Liver (tissue), 9 donors: ENCODE measurements around the gene AP1S1. TPM values are rescaled to one million over a fixed set of nuclear protein-coding genes. Genes with fewer than 3 reads are reported as not detected.
A peak's percentile ranks its signal among the peaks of the same experiment; 100 is the strongest.
"Not testable (repeated sequence)": the region's sequence is repeated elsewhere in the genome, so short reads cannot be mapped to it uniquely, and the experiment has no call there.

Source experiments
- DNase-seq: peaks from one replicate; pipeline ENCODE4 v3.0.0-alpha.2; 2017; ENCODE audit warnings: low spot score
- H3K27ac ChIP-seq, 2 donors: one replicate each; pipeline ENCODE4 v1.7.0; 2013; ENCODE audit warnings: inconsistent platforms in 2 of 2, low read length in 2 of 2, control low read depth in 1 of 2, low read depth in 1 of 2, mild to moderate bottlenecking in 1 of 2
- H3K27me3 ChIP-seq, 4 donors: one replicate each; pipeline versions ENCODE4 v1.6.1 to v1.7.0; 2013; ENCODE audit warnings: low read length in 3 of 4, inconsistent platforms in 1 of 4, mild to moderate bottlenecking in 1 of 4, moderate library complexity in 1 of 4; ENCODE audit not compliant: control insufficient read depth in 4 of 4, insufficient read depth in 4 of 4
- H3K36me3 ChIP-seq, 4 donors: one replicate each; pipeline versions ENCODE4 v1.6.1 to v1.7.0; 2013; ENCODE audit warnings: low read length in 3 of 4, mild to moderate bottlenecking in 3 of 4, low read depth in 1 of 4, moderate library complexity in 1 of 4; ENCODE audit not compliant: control insufficient read depth in 4 of 4, insufficient read depth in 3 of 4
- H3K4me1 ChIP-seq, 4 donors: one replicate each; pipeline versions ENCODE4 v1.6.1 to v1.7.0; 2013; ENCODE audit warnings: low read length in 3 of 4, mild to moderate bottlenecking in 3 of 4, moderate library complexity in 1 of 4; ENCODE audit not compliant: control insufficient read depth in 4 of 4, insufficient read depth in 4 of 4
- H3K4me3 ChIP-seq, 3 donors: one replicate each; pipeline versions ENCODE4 v1.6.1 to v1.7.0; 2013; ENCODE audit warnings: low read length in 3 of 3, control low read depth in 1 of 3, low read depth in 1 of 3, mild to moderate bottlenecking in 1 of 3
- H3K9ac ChIP-seq, 2 donors: one replicate each; pipeline ENCODE4 v1.7.0; 2013; ENCODE audit warnings: low read length in 2 of 2, mild to moderate bottlenecking in 2 of 2, moderate library complexity in 2 of 2, control low read depth in 1 of 2, low read depth in 1 of 2
- H3K9me3 ChIP-seq, 4 donors: one replicate each; pipeline versions ENCODE4 v1.6.1 to v1.7.0; 2013; ENCODE audit warnings: low read length in 3 of 4; ENCODE audit not compliant: control insufficient read depth in 4 of 4
- ATF3 ChIP-seq: IDR thresholded peaks from 2 replicates; pipeline ENCODE4 v1.6.1; 2016; ENCODE audit warnings: antibody characterized with exemption
- EGR1 ChIP-seq, 2 donors: IDR thresholded peaks; 2 replicates each; pipeline ENCODE4 v1.6.1; 2016 to 2018; ENCODE audit warnings: antibody characterized with exemption in 2 of 2, low read depth in 2 of 2
- FOXA1 ChIP-seq: IDR thresholded peaks from 2 replicates; pipeline ENCODE4 v1.6.1; 2016; ENCODE audit warnings: antibody characterized with exemption
- FOXA2 ChIP-seq: IDR thresholded peaks from 2 replicates; pipeline ENCODE4 v1.6.1; 2016; ENCODE audit warnings: antibody characterized with exemption
- GABPA ChIP-seq, 2 donors: IDR thresholded peaks in 1 of 2; conservative IDR thresholded peaks in 1 of 2; 2 replicates each; pipeline ENCODE4 v1.6.1; 2016; ENCODE audit warnings: antibody characterized with exemption in 2 of 2, mild to moderate bottlenecking in 1 of 2, moderate library complexity in 1 of 2
- HNF4A ChIP-seq, 2 donors: conservative IDR thresholded peaks; 2 replicates each; pipeline ENCODE4 v1.6.1; 2016; ENCODE audit warnings: antibody characterized with exemption in 2 of 2, mild to moderate bottlenecking in 2 of 2
- HNF4G ChIP-seq: IDR thresholded peaks from 2 replicates; pipeline ENCODE4 v1.6.1; 2016; ENCODE audit warnings: antibody characterized with exemption
- JUND ChIP-seq, 2 donors: IDR thresholded peaks; 2 replicates each; pipeline ENCODE4 v1.6.1; 2016; ENCODE audit warnings: antibody characterized with exemption in 2 of 2
- RAD21 ChIP-seq, 2 donors: IDR thresholded peaks; 2 replicates each; pipeline ENCODE4 v1.6.1; 2016; ENCODE audit warnings: antibody characterized with exemption in 2 of 2, mild to moderate bottlenecking in 2 of 2
- REST ChIP-seq: IDR thresholded peaks from 2 replicates; pipeline ENCODE4 v1.6.1; 2016; ENCODE audit warnings: antibody characterized with exemption, mild to moderate bottlenecking
- SP1 ChIP-seq: IDR thresholded peaks from 2 replicates; pipeline ENCODE4 v1.6.1; 2018; ENCODE audit warnings: antibody characterized with exemption, mild to moderate bottlenecking
- TAF1 ChIP-seq: conservative IDR thresholded peaks from 2 replicates; pipeline ENCODE4 v1.6.1; 2016; ENCODE audit warnings: antibody characterized with exemption, mild to moderate bottlenecking
- YY1 ChIP-seq: IDR thresholded peaks from 2 replicates; pipeline ENCODE4 v1.6.1; 2016; ENCODE audit warnings: antibody characterized with exemption, mild to moderate bottlenecking
- WGBS: extraction: QIAGEN DNeasy Blood & Tissue Kit; methylation state at CpG from one replicate; pipeline ENCODE4 v1.1.7; 2013; 5-methylcytosine and 5-hydroxymethylcytosine counted together
- polyA plus RNA-seq, 2 donors: library from polyadenylated mRNA; stranded (reverse) in 1 of 2; unstranded in 1 of 2; fragments of 200-250 nt in 1 of 2; fragments of >200 nt in 1 of 2; fragmentation: Nextera tagmentation in 1 of 2; extraction: Ambion mirVana in 1 of 2; gene quantifications; one replicate each; pipeline versions ENCODE4 v1.2.1 to v1.2.3, GENCODE V29; 2013 to 2015
- total RNA-seq, 2 donors: library from RNA; depleted of rRNA; stranded (reverse); fragments of >200 nt; gene quantifications; one replicate each; pipeline ENCODE4 v1.2.3, GENCODE V29; 2014
- TF ChIP-seq, protein P1 (sequence below): IDR thresholded peaks from 2 replicates; pipeline ENCODE4 v1.6.1; 2016; ENCODE audit warnings: antibody characterized with exemption
- TF ChIP-seq, protein P2 (sequence below): fragments of 150-350 bp; IDR thresholded peaks from 2 replicates; pipeline ENCODE4 v1.5.1; 2017; ENCODE audit warnings: improper control_type of control experiment, low read depth, low read length; ENCODE audit not compliant: missing input control
- donor health status: healthy.
- donor health status: healthy.
- donor health status: healthy.
- donor health status: healthy.
- donor health status: healthy.

The AP1S1 gene
- total and polyA plus RNA-seq, 4 donors: 13.8 to 25.7 (median 22.0) TPM

DNA sequence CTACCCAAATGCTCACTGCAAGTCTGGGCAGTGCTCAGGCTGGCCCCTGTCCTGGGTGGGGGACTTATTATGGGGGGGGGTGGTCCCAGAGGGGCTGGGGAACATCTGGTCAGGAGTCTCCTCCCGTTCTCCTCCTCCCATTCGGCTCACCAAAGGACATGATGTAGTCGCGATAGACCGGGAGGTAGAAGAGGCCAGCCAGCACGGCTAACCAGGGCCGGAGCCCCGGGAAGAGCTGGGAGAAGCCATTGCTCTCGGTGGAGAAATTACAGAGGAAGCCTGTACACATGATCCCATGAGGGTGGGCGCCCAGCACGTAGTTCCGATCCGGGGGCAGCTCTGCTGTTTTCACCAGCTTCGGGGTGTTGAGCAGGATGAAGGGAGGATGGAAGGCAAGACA lies 44.2 kb downstream of the AP1S1 start:
- Histone ChIP-seq H3K9me3 (no peaks in the 10 kb centered on the region), H3K4me1 (peaks cover 2 to 27% (median 15%) of the 10 kb centered on the region in 4 donors), H3K27ac (no peak overlapping the region), H3K27me3 (no peaks in the 10 kb centered on the region), H3K36me3 (peaks cover 0 to 1% (median 0%) of the 10 kb centered on the region in 4 donors), H3K4me3 (no peak overlapping the region), H3K9ac (no peak overlapping the region)
- 89% methylated on average over 14 of the region's 14 CpGs for WGBS
- TF ChIP-seq, protein P1, sequence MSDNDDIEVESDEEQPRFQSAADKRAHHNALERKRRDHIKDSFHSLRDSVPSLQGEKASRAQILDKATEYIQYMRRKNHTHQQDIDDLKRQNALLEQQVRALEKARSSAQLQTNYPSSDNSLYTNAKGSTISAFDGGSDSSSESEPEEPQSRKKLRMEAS: no peak
- no peak for TF ChIP-seq RAD21 (IDR thresholded peaks at IDR 0.05)
- TF ChIP-seq JUND (IDR thresholded peaks at IDR 0.05): no peak
- TF ChIP-seq TAF1: no peak
- no peak for TF ChIP-seq FOXA1
- TF ChIP-seq SP1: no peak
- TF ChIP-seq HNF4A (conservative IDR thresholded peaks at IDR 0.05): no peak
- no peak for TF ChIP-seq HNF4G
- TF ChIP-seq, protein P2, sequence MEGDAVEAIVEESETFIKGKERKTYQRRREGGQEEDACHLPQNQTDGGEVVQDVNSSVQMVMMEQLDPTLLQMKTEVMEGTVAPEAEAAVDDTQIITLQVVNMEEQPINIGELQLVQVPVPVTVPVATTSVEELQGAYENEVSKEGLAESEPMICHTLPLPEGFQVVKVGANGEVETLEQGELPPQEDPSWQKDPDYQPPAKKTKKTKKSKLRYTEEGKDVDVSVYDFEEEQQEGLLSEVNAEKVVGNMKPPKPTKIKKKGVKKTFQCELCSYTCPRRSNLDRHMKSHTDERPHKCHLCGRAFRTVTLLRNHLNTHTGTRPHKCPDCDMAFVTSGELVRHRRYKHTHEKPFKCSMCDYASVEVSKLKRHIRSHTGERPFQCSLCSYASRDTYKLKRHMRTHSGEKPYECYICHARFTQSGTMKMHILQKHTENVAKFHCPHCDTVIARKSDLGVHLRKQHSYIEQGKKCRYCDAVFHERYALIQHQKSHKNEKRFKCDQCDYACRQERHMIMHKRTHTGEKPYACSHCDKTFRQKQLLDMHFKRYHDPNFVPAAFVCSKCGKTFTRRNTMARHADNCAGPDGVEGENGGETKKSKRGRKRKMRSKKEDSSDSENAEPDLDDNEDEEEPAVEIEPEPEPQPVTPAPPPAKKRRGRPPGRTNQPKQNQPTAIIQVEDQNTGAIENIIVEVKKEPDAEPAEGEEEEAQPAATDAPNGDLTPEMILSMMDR: no peak
- no peak for TF ChIP-seq FOXA2
- no peak for TF ChIP-seq GABPA (IDR thresholded peaks at IDR 0.05 in 1 of 2, conservative IDR thresholded peaks at IDR 0.05 in 1 of 2)
- TF ChIP-seq EGR1 (IDR thresholded peaks at IDR 0.05; ENCODE audit: low read depth in 2 of 2): no peak
- no peak for TF ChIP-seq YY1
- no peak for TF ChIP-seq REST
- DNase-seq: no peak

- WGBS: 94% methylated on average over 10 of the region's 10 CpGs
- not testable (repeated sequence) for H3K4me3 ChIP-seq, DNase-seq, H3K9me3 ChIP-seq, H3K27ac ChIP-seq, H3K27me3 ChIP-seq, H3K36me3 ChIP-seq, H3K9ac ChIP-seq
- peaks cover 2 to 27% (median 15%) of the 10 kb centered on the region in 4 donors for H3K4me1 ChIP-seq
These were observed 45.2 kb downstream of the AP1S1 start for GRCh38 chr7:101199522-101199921.

DNA sequence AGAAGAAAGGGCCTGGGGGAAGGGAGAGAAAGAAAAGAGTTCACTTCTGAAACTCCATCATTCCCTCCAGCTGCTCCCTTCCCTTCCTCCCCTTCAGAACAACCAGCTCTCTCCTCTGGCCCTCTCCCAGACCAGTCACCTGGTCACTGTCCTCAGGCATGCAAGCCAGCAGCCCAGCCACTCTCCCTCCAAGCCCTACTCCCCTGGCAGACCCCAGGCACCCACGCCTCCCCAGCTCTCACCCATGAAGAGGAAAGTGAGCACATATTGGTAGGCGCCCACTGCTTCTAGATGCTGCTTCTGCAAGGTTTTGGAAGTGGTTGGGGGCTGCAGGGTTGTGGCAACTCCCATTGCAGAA lies 46.2 kb downstream of the AP1S1 start:
- no peak for TF ChIP-seq ATF3
- H3K27ac ChIP-seq: peak overlapping the region; percentile 3 to 40
- H3K9ac ChIP-seq: no peak overlapping the region

More for the DNA sequence above, 46.2 kb downstream of the AP1S1 start:
- H3K4me3 ChIP-seq: peak overlapping the region in 2 of 3 donors; percentile 6 to 32
- no peaks in the 10 kb centered on the region for H3K27me3 ChIP-seq
- DNase-seq: no peak
- H3K36me3 ChIP-seq: peaks cover 0 to 1% (median 0%) of the 10 kb centered on the region in 4 donors
- peaks cover 2 to 27% (median 15%) of the 10 kb centered on the region in 4 donors for H3K4me1 ChIP-seq
- WGBS: 62% methylated on average over 2 of the region's 2 CpGs
- H3K9me3 ChIP-seq: no peaks in the 10 kb centered on the region
